ENCODE data around the gene PPID. TPM values are rescaled to one million over a fixed set of nuclear protein-coding genes. Genes with fewer than 3 reads are reported as not detected.

Gene PPID
- total RNA-seq, 1 donor: 21.4 TPM

DNA sequence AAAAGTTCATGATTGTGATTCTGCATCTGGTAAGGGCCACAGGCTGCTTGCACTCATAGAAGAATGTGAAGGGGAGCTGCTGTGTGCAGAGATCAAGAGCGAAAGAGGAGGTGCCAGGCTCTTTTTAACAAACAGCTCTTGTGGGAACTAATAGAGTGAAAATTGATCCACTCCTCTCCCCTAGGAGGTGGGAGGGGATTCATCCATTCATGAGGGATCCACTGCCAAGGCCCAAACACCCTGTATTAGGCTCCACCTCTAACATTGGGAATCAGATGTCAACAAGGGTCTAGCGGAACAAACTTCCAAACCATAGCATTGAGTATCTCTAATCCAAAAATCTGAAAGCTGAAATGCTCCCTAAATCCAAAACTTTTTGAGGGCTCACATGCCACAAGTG lies 16.4 kb upstream of the PPID start:
- no peak overlapping the region for H3K4me2 ChIP-seq (ENCODE audit: insufficient read depth, low read length)
- no peak for DNase-seq (ENCODE audit: insufficient read length, low spot score, missing footprints)
- H4K20me1 ChIP-seq (ENCODE audit: insufficient read depth, low read length): no peaks in the 10 kb centered on the region
- H3K27ac ChIP-seq (ENCODE audit: low read depth, low read length): no peak overlapping the region
- H3K4me3 ChIP-seq (ENCODE audit: insufficient read depth, low read length): no peak overlapping the region
- no peaks in the 10 kb centered on the region for H3K79me2 ChIP-seq (ENCODE audit: insufficient read depth, low read length)
- TF ChIP-seq, protein P1, sequence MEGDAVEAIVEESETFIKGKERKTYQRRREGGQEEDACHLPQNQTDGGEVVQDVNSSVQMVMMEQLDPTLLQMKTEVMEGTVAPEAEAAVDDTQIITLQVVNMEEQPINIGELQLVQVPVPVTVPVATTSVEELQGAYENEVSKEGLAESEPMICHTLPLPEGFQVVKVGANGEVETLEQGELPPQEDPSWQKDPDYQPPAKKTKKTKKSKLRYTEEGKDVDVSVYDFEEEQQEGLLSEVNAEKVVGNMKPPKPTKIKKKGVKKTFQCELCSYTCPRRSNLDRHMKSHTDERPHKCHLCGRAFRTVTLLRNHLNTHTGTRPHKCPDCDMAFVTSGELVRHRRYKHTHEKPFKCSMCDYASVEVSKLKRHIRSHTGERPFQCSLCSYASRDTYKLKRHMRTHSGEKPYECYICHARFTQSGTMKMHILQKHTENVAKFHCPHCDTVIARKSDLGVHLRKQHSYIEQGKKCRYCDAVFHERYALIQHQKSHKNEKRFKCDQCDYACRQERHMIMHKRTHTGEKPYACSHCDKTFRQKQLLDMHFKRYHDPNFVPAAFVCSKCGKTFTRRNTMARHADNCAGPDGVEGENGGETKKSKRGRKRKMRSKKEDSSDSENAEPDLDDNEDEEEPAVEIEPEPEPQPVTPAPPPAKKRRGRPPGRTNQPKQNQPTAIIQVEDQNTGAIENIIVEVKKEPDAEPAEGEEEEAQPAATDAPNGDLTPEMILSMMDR (IDR thresholded peaks at IDR 0.05; ENCODE audit: extremely low read depth, low read depth, low read length): no peak
- no peak overlapping the region for H2AFZ ChIP-seq (ENCODE audit: low read length)
- H3K36me3 ChIP-seq (ENCODE audit: insufficient read depth, low read length): no peaks in the 10 kb centered on the region
- no peaks in the 10 kb centered on the region for H3K4me1 ChIP-seq (ENCODE audit: insufficient read depth, low read length)
- no peaks in the 10 kb centered on the region for H3K9me3 ChIP-seq (ENCODE audit: low read depth, low read length)
- H3K27me3 ChIP-seq (ENCODE audit: insufficient read depth, low read length): no peaks in the 10 kb centered on the region

- TF ChIP-seq, protein P1 (IDR thresholded peaks at IDR 0.05; ENCODE audit: extremely low read depth, low read depth, low read length): no peak
- H3K9me3 ChIP-seq (ENCODE audit: low read depth, low read length): no peaks in the 10 kb centered on the region
- no peak overlapping the region for H3K27ac ChIP-seq (ENCODE audit: low read depth, low read length)
- H3K36me3 ChIP-seq (ENCODE audit: insufficient read depth, low read length): no peaks in the 10 kb centered on the region
- no peak for DNase-seq (ENCODE audit: insufficient read length, low spot score, missing footprints)
- no peak overlapping the region for H2AFZ ChIP-seq (ENCODE audit: low read length)
- no peak overlapping the region for H3K4me2 ChIP-seq (ENCODE audit: insufficient read depth, low read length)
- no peaks in the 10 kb centered on the region for H3K4me1 ChIP-seq (ENCODE audit: insufficient read depth, low read length)
- no peaks in the 10 kb centered on the region for H3K79me2 ChIP-seq (ENCODE audit: insufficient read depth, low read length)
- no peak overlapping the region for H3K4me3 ChIP-seq (ENCODE audit: insufficient read depth, low read length)
- H3K27me3 ChIP-seq (ENCODE audit: insufficient read depth, low read length): no peaks in the 10 kb centered on the region
- H4K20me1 ChIP-seq (ENCODE audit: insufficient read depth, low read length): no peaks in the 10 kb centered on the region
These were observed 15.7 kb upstream of the PPID start for GRCh38 chr4:158738866-158739265.

DNA sequence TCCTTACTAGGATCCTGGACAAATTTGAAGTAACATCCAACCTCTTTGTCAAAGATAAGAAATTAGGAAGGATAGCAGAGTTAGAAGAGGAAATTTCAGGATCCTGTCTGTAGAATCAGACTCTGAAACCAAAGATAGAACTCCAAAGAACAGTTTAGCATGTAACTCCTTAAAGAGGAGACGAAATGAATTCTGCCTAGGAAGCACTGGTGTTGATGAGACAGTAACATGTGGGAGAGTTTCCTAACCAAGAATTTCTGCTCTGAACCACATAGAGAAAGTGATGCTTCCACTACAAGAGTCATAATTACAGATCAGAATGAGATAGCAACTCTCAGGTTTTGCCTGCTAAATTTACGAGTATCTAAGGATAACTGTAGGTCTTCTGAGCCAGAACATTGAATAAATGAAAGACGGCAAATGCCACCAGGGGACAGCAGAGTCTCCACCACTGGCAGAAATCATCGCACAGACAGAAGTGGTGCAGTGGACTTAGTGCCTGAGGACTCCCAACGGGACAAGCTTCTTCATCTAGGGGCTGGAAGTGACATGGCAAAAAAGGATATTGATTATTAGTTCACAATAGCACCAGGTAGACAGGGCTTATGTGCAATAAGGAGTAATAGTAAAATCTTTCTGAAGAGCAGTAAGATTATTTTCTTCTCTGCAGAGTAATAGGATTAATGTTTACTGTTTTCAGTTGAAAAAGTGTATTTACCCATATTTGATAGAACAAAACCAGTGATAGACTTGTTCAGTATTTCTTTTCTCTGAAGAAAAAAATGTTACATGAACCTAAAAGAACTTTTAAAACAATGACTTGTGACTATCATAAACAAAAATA lies 6.7 kb upstream of the PPID start:
- DNase-seq (ENCODE audit: insufficient read length, low spot score, missing footprints): peak; percentile 93
- H3K4me2 ChIP-seq (ENCODE audit: insufficient read depth, low read length): no peak overlapping the region
- H3K79me2 ChIP-seq (ENCODE audit: insufficient read depth, low read length): no peaks in the 10 kb centered on the region
- no peak overlapping the region for H3K4me3 ChIP-seq (ENCODE audit: insufficient read depth, low read length)
- peak overlapping the region; percentile 45 for H2AFZ ChIP-seq (ENCODE audit: low read length)
- H3K27ac ChIP-seq (ENCODE audit: low read depth, low read length): no peak overlapping the region
- H3K4me1 ChIP-seq (ENCODE audit: insufficient read depth, low read length): no peaks in the 10 kb centered on the region
- TF ChIP-seq, protein P1 (IDR thresholded peaks at IDR 0.05; ENCODE audit: extremely low read depth, low read depth, low read length): peak; percentile 99
- H4K20me1 ChIP-seq (ENCODE audit: insufficient read depth, low read length): no peaks in the 10 kb centered on the region
- no peaks in the 10 kb centered on the region for H3K9me3 ChIP-seq (ENCODE audit: low read depth, low read length)
- H3K36me3 ChIP-seq (ENCODE audit: insufficient read depth, low read length): no peaks in the 10 kb centered on the region
- peaks cover 25% of the 10 kb centered on the region for H3K27me3 ChIP-seq (ENCODE audit: insufficient read depth, low read length)

DNA sequence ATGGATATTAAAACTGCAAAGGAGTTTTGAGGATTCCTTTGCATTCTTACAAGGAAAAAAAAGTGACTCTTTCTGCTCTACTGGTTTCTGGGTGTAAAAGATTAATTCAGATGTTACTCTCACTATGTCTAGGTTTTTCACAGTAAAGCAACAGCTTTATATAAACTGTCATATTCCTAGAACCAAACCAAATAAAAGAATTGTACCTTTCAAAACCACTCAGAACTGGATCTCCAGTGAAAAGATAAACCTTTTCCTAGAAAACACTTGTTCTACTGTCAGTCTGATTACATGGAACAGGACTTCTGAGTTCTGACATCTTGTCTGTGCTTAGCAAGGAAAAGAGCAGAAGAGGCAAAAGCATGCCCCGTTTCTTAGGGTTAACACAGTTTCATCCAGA lies 5.0 kb upstream of the PPID start:
- Histone ChIP-seq H3K27me3 (ENCODE audit: insufficient read depth, low read length) (peaks cover 25% of the 10 kb centered on the region), H2AFZ (ENCODE audit: low read length) (no peak overlapping the region), H4K20me1 (ENCODE audit: insufficient read depth, low read length) (no peaks in the 10 kb centered on the region), H3K4me3 (ENCODE audit: insufficient read depth, low read length) (no peak overlapping the region), H3K9me3 (ENCODE audit: low read depth, low read length) (no peaks in the 10 kb centered on the region), H3K36me3 (ENCODE audit: insufficient read depth, low read length) (no peaks in the 10 kb centered on the region), H3K27ac (ENCODE audit: low read depth, low read length) (no peak overlapping the region), H3K4me2 (ENCODE audit: insufficient read depth, low read length) (no peak overlapping the region), H3K79me2 (ENCODE audit: insufficient read depth, low read length) (no peaks in the 10 kb centered on the region), H3K4me1 (ENCODE audit: insufficient read depth, low read length) (peaks cover 3% of the 10 kb centered on the region)
- DNase-seq (ENCODE audit: insufficient read length, low spot score, missing footprints): no peak
- TF ChIP-seq, protein P1 (IDR thresholded peaks at IDR 0.05; ENCODE audit: extremely low read depth, low read depth, low read length): no peak
